ENCODE data around the gene TMEM184A.

DNA sequence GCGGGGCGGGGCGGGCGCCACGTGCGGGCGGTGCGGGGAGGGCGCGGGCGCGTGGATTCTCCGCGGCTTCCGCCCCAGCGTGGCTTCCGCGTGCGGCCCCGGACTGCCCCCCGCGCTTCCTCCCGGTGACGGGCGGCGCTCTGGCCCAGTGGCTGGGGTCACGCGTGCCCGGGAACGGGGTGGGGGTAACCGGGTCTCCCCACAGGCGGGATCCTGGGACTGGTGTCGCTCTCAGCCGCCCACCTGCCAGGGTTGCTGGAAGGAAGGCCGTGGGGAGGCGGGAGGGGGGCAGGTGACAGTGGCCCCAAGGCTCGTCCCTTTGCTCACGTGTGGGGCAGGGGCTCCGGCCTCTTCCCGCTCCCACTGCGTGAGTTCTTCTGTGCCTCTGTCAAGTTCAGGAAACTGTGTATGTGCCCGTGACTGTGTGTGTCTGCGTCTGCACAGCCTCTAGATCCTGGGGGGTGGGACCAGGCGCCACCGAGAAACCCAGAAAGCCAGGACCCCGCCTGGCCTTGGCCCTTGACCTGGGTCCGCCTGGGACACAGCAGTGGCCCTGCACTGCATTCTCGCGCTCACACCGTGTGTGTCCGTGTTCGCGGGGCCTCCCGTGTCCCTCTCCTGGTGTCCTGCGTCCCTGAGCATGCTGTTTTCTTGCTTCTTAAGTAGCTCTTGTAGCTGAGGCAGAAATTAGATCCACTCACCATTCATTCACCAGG is 24.6 kb downstream of the TMEM184A start:
- TF ChIP-seq EP300 (IDR thresholded peaks at IDR 0.05; ENCODE audit: borderline replicate concordance) (no peak), RAD21 (IDR thresholded peaks at IDR 0.05; ENCODE audit: low read depth) (no peak), CEBPB (IDR thresholded peaks at IDR 0.05) (no peak), YY1 (IDR thresholded peaks at IDR 0.05; ENCODE audit: low read depth) (no peak), TEAD4 (IDR thresholded peaks at IDR 0.05) (no peak), CREB1 (IDR thresholded peaks at IDR 0.05; ENCODE audit: low read depth) (no peak), TAF1 (IDR thresholded peaks at IDR 0.05; ENCODE audit: low read depth) (no peak)
- TF ChIP-seq, protein P1, sequence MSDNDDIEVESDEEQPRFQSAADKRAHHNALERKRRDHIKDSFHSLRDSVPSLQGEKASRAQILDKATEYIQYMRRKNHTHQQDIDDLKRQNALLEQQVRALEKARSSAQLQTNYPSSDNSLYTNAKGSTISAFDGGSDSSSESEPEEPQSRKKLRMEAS (IDR thresholded peaks at IDR 0.05) = peak; percentile 72
- TF ChIP-seq, protein P2, sequence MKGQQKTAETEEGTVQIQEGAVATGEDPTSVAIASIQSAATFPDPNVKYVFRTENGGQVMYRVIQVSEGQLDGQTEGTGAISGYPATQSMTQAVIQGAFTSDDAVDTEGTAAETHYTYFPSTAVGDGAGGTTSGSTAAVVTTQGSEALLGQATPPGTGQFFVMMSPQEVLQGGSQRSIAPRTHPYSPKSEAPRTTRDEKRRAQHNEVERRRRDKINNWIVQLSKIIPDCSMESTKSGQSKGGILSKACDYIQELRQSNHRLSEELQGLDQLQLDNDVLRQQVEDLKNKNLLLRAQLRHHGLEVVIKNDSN (IDR thresholded peaks at IDR 0.05) = no peak

Measured in Ishikawa (cell line).